T-helper 17 cell (primary cell): Measurements from ENCODE around the gene FAM3D. TPM values are rescaled to one million over a fixed set of nuclear protein-coding genes. Genes with fewer than 3 reads are reported as not detected.

Experiments used
- ATAC-seq: fragments of 150-1000 bp; cut with Tn5 transposase; 2 replicates; pipeline ENCODE4 v1.10.0; 2021; ENCODE audit warnings: mild to moderate bottlenecking, moderate library complexity
- DNase-seq, 3 donors: peaks; one replicate each; pipeline versions ENCODE4 v3.0.0 to v3.0.0-alpha.2; 2020 to 2021
- H3K9me3 ChIP-seq: one replicate; pipeline ENCODE4 v1.7.0; 2013; ENCODE audit warnings: low read length, mild to moderate bottlenecking; ENCODE audit not compliant: control insufficient read depth, poor library complexity, severe bottlenecking
- H3K27ac Mint-ChIP-seq: one replicate; pipeline ENCODE4 v1.8.0; 2022; ENCODE audit warnings: mild to moderate bottlenecking, moderate library complexity, mixed read lengths
- H3K27me3 Mint-ChIP-seq: one replicate; pipeline ENCODE4 v1.8.0; 2022; ENCODE audit warnings: mixed read lengths
- H3K36me3 Mint-ChIP-seq: one replicate; pipeline ENCODE4 v1.8.0; 2022; ENCODE audit warnings: low read depth, mixed read lengths
- H3K4me1 Mint-ChIP-seq: one replicate; pipeline ENCODE4 v1.8.0; 2022; ENCODE audit warnings: mild to moderate bottlenecking, mixed read lengths
- H3K4me3 Mint-ChIP-seq: one replicate; pipeline ENCODE4 v1.8.0; 2022; ENCODE audit warnings: mild to moderate bottlenecking, moderate library complexity, mixed read lengths
- total RNA-seq, 4 donors: library from RNA in 2 of 4; stranded (reverse) in 2 of 4; gene quantifications; one replicate each; pipeline ENCODE4 v1.2.3 and lab custom pipeline; 2022 to 2026

Gene FAM3D
- total RNA-seq, 2 donors from 2014 or later, result not detected

DNA sequence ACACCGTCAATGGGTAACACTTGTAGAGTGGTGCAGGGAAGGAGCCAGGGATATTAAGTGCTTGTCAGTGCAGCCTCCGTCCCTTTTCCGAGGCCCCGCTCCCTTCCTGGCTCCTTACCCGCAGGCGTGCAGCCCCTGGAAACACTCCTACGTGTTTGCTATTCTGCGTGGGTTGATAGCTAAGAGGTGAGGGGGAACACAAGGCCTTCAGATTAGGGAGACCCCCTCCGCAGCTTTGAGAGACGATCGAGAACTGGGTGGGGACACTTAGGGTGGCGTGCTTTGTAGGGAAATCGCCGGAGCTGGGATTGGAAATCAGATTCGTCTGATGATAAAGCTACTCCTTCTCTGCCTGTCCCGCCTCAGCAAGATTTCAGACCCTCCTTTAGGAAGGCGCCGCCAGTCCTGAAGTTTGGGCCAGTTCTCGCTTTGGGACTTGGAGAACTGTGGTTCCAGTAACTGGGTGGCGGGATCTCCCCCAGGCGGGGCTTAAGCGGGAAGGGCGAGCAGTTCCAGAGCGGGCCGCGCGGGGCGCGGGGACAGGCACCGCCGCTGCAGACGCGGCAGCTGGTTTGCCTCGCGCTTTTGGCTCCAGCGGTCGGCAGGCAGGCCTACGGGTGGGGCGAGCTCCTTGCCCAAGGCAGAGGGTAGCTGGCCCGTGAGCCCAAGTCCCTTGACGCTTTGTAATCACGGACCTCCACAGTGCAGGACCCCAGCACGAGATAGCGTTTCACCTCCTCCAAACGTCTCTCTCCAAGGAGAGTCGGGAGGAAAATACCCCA is 81.4 kb downstream of the FAM3D start:
- peaks cover 19% of the 10 kb centered on the region for H3K4me1 Mint-ChIP-seq
- ATAC-seq, result peak; percentile 95
- peaks cover 5% of the 10 kb centered on the region for H3K36me3 Mint-ChIP-seq
- peak overlapping the region; percentile 10 for H3K27ac Mint-ChIP-seq
- DNase-seq, result peak; percentile 25 to 41 (median 30)
- H3K9me3 ChIP-seq, result no peaks in the 10 kb centered on the region
- peak overlapping the region; percentile 92 for H3K4me3 Mint-ChIP-seq
- peaks cover 53% of the 10 kb centered on the region for H3K27me3 Mint-ChIP-seq

DNA sequence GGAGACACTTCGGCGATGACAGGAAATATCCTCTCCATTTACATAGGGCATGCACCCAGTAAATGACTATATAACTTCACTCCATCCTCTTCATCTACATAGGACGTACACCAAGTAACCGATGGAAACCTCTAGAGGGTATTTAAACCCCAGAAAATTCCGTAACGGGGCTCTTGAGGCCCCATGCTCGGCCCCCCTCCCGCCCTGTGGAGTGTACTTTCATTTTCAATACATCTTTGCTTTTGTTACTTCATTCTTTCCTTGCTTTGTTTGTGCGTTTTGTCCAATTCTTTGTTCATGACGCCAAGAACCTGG is 81.9 kb downstream of the FAM3D start:
- DNase-seq (no peak), ATAC-seq (peak; percentile 33)
- Mint-ChIP-seq H3K27ac (peak overlapping the region; percentile 10), H3K4me3 (peak overlapping the region; percentile 92), H3K4me1 (peaks cover 19% of the 10 kb centered on the region), H3K27me3 (peaks cover 53% of the 10 kb centered on the region), H3K36me3 (peaks cover 5% of the 10 kb centered on the region)
- no peaks in the 10 kb centered on the region for H3K9me3 ChIP-seq

Other genes starting within 250 kb of the FAM3D start
- 10 to 100 TPM; 25.6 to 29.9 TPM for gene PDHB, start 232.9 kb downstream of the FAM3D start, total RNA-seq
- gene KCTD6, start 174.7 kb downstream of the FAM3D start, total RNA-seq, result 1 to 10 TPM; 7.0 to 8.4 TPM
- not detected for gene ACOX2, start 129.6 kb downstream of the FAM3D start, total RNA-seq
- gene FAM107A, start 89.4 kb downstream of the FAM3D start, total RNA-seq, result not detected